ENCODE results near the gene LPO.

LPO gene

DNA sequence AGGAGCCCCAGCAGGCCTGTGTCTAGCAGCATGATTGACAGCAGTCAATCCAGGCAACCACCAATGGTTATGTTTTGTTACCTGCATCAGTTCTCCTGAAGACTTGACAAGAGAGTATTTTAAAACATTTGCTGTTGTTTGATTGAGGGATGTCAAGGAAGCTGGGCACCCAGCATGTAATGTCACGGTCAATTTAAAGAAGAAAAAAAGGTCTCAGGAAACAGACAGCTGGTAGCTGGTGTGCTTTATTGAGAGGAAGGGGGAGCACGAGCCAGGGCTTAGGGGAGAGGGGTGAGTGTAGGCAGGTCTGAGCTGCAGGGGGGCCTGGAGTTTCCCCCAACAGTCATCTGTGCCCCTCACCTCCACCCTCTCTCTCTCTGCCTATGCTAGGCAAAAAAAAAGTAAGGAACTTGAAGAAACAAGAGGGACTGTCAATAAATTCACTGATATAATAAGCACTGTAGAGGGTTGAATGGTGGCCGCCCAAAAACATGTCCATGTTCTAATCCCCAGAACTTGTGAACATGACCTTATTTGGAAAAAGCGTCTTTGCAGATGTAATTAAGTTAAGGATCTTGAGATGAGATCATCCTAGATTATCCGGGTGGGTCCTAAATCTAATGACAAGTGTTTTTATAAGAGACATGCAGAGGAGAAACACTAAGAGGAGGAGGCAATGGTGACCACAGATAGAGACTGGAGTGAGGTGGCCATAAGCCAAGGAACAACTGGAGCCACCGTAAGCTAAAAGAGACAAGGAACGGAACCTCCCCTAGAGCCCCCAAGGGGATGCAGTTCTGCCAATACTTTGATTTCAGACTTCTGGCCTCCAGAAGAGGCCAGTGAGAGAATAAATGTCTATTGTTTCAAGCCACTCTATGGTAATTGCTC is 75.7 kb downstream of the LPO start:
- H3K4me3 ChIP-seq (ENCODE audit: low read depth, low read length): no peak overlapping the region
- TF ChIP-seq, protein P1, sequence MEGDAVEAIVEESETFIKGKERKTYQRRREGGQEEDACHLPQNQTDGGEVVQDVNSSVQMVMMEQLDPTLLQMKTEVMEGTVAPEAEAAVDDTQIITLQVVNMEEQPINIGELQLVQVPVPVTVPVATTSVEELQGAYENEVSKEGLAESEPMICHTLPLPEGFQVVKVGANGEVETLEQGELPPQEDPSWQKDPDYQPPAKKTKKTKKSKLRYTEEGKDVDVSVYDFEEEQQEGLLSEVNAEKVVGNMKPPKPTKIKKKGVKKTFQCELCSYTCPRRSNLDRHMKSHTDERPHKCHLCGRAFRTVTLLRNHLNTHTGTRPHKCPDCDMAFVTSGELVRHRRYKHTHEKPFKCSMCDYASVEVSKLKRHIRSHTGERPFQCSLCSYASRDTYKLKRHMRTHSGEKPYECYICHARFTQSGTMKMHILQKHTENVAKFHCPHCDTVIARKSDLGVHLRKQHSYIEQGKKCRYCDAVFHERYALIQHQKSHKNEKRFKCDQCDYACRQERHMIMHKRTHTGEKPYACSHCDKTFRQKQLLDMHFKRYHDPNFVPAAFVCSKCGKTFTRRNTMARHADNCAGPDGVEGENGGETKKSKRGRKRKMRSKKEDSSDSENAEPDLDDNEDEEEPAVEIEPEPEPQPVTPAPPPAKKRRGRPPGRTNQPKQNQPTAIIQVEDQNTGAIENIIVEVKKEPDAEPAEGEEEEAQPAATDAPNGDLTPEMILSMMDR (IDR thresholded peaks at IDR 0.05; ENCODE audit: borderline replicate concordance, insufficient read depth, low read depth, low read length): no peak

DNA sequence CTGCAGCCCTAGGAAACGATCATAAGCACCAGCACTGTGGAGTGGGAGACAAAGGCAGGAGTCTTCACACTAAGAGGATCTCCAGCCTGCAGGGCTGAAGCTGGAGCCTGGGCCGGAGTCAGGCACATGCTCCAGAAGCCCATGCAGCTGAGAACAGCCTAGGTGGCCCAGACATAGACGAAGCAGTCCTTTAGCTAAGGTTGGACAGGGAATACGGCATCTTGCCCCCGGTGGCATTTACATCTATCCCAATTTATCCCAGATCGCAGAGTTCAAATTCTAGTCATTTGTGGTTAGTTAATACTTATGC is 76.3 kb downstream of the LPO start:
- no peak overlapping the region for H3K4me3 ChIP-seq (ENCODE audit: low read depth, low read length)
- TF ChIP-seq, protein P1 (IDR thresholded peaks at IDR 0.05; ENCODE audit: borderline replicate concordance, insufficient read depth, low read depth, low read length): no peak

DNA sequence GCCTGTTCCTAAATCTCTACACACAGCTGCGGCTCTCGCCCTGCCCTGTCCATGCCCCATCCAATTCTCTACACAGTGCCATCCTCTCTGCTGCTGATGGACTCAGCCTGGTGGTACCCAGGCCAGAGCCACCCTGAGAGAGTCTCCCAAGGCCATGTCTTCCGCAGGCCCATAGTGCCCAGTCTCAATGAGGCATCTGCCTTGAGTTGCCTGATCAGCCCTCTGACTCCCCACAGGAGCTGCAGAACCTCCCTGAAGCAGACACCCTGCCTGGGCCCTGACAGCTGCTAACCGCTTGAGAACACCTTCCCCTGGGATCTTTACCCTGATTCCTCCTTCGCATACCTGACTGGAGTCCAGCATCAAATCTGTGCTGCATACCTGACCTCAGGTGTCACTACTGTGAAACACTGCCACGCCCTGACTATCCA is 76.9 kb downstream of the LPO start:
- TF ChIP-seq, protein P1 (IDR thresholded peaks at IDR 0.05; ENCODE audit: borderline replicate concordance, insufficient read depth, low read depth, low read length): no peak
- H3K4me3 ChIP-seq (ENCODE audit: low read depth, low read length): no peak overlapping the region

DNA sequence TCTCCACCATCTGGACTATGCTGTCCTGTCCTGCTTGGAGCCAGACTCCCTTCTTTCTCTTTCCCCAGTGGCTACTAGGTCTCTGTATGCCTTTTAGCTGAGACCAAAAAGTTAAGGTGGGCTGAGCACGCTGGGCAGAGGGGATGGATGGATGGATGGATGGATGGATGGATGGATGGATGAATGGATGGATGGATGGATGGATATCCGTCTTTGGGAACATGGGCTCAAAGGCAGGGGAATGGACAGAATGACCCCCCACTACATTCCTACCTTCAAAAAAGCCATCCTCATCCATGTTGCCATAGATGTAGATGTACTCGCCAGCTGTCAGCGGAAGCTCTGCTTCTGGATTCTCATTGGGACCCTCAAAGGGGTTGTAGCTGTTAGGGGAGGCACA is 77.4 kb downstream of the LPO start:
- H3K4me3 ChIP-seq (ENCODE audit: low read depth, low read length): no peak overlapping the region
- TF ChIP-seq, protein P1 (IDR thresholded peaks at IDR 0.05; ENCODE audit: borderline replicate concordance, insufficient read depth, low read depth, low read length): no peak

DNA sequence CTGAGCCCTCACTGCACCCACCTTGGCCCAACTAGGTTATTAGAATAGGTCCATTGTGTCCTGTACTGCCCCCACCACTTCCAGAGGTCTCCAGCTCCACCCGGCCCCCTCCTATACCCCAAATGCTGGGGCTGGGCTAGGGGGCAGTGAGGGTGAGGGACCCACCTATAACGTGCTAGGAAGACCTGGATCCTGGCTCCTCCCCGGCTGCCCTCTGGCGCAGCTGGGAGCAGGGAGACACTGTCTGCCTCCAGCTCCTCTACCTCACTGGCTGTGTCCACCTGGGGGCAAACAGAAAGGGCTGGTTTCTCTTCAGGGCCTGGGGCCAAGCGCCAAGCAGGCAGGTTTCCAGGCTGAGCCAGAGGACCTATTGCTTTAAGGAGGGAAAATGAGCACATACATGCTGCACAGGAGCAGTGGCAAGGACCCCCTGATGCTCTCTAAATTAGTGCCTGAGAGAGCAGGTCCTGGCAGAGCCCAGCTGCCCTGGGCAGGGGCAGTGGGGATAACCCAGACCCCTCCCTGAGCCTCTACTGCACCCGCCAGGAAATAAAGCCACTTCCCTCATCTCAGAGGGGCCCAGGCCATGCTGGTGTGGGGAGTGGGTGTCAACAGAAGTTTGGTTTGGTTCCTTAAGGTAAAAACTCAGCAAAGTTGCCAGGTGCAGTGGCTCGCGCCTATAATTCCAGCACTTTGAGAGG is 78.0 kb downstream of the LPO start:
- TF ChIP-seq, protein P1 (IDR thresholded peaks at IDR 0.05; ENCODE audit: borderline replicate concordance, insufficient read depth, low read depth, low read length): no peak
- H3K4me3 ChIP-seq (ENCODE audit: low read depth, low read length): no peak overlapping the region

DNA sequence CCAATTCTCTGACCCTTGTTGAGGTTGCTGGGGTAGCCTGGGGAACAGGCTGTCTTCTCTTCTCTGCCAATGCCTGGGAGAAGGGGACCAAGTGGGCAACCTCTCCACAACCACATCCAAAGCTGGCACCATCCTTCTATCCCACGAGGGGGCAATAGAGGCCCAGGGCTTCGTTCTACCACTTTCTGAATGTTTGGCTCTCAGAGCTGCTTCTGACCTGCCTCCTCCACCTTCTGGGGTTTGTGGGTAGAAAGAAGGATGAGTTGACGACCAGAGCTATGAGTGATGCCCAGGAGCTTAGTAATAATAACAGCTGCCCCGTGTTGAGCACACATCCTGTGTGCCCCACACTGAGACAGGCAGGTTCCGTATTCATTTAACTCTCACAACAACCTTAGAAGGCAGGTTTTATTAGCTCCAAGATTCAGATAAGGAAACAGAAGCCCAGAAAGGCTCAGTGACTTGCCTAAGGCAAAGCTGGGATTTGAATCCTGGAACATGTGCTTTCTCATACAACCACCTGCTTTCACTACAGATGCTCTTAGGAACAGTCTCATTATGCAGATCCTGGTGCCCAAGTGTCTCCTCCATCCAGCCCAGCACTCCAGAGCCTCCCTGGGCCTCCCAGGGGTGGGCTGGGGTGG is 79.2 kb downstream of the LPO start:
- TF ChIP-seq, protein P1 (IDR thresholded peaks at IDR 0.05; ENCODE audit: borderline replicate concordance, insufficient read depth, low read depth, low read length): peak; percentile 82

More for the DNA sequence above, 79.2 kb downstream of the LPO start:
- no peak overlapping the region for H3K4me3 ChIP-seq (ENCODE audit: low read depth, low read length)
